HG03064 (cell line): ENCODE results near the gene ZNF71.
"Not testable (repeated sequence)": the region's sequence is repeated elsewhere in the genome, so short reads cannot be mapped to it uniquely, and the experiment has no call there.

Source experiments
- ATAC-seq: cut with Tn5 transposase; IDR thresholded peaks from one replicate; pipeline ENCODE4 v1.9.1; 2021; ENCODE audit warnings: low read depth; ENCODE audit not compliant: unreplicated experiment

The ZNF71 gene

DNA sequence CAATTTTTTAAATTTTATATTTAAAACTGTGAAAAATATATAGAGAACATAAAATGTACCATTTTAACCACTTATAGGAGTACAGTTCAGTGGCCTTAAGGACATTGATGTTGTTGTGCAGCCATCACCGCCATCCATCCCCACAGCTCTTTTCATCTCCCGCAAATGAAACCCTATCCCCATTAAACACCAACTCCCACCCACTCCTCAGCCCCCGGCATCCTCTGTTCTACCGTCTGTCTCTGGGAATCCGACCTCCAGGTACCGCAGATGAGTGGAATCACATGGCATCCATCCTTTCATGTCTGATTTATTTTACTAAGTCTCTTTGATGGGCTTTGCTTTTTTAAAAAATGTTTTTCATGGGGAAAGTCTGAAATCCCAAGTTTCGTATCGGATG, 24.0 kb downstream of the ZNF71 start:
- no peak for ATAC-seq

- ATAC-seq: no peak
Observed at GRCh38 chr19:56622374-56622773, 27.3 kb downstream of the ZNF71 start.

DNA sequence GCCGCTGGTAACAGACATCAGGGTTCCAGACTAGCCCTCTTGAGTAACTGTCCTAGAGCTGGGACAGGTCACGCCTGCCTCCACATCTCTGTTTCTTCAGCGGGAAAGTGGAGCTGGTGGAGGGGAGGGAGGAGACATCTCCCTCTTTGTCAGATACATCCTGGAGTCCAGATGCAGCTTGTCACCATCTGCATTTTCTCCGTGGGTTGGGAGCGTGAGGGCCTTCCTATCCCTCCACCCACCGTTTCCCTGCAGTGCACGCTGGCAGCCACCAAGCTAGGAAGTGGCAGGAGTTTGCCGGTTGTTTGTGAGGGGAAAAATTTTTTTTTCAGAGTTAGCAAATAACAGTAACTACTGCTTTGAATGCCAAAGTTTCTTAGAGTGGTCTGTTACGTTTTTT, 27.9 kb downstream of the ZNF71 start:
- no peak for ATAC-seq

GRCh38 chr19:56625708-56626107, 30.6 kb downstream of the ZNF71 start:
- ATAC-seq: no peak

- no peak for ATAC-seq
Observed at GRCh38 chr19:56633021-56633420, 37.9 kb downstream of the ZNF71 start.

DNA sequence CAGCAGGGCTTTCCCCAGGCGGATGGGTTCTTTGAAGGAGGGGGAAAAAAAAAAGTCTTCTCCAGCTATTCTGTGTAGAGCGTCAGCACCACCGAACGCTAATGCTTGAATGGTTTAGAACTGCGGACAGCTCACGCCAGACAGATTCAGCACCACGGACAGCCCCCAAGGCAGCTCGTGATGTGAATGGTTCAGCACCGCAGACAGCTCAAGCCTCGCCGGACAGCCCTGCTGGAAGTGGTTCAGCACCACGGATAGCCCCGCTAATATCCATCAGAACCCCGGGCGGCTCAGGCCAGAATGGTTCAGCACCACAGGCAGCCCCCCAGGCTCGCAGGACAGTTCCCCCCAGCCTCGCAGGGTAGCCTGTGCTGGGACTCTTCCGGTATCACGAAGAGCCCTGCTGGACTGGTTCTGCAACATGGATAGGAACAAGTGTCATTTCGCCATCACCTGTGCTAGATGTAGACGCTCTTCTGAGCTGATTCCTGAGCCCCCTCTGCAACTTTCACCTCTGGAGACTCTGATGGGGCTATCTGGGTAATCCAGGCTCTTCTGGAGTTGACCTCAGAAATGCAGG, 43.0 kb downstream of the ZNF71 start:
- no peak for ATAC-seq

- no peak for ATAC-seq
Observed at GRCh38 chr19:56639217-56639616, 44.1 kb downstream of the ZNF71 start.

GRCh38 chr19:56642711-56643459, 47.8 kb downstream of the ZNF71 start, which contains the start of gene SMIM17:
SMIM17 (plus strand) TSS chr19:56643159; CDS start chr19:56645668, 2,509 bp downstream.
- ATAC-seq: no peak

DNA sequence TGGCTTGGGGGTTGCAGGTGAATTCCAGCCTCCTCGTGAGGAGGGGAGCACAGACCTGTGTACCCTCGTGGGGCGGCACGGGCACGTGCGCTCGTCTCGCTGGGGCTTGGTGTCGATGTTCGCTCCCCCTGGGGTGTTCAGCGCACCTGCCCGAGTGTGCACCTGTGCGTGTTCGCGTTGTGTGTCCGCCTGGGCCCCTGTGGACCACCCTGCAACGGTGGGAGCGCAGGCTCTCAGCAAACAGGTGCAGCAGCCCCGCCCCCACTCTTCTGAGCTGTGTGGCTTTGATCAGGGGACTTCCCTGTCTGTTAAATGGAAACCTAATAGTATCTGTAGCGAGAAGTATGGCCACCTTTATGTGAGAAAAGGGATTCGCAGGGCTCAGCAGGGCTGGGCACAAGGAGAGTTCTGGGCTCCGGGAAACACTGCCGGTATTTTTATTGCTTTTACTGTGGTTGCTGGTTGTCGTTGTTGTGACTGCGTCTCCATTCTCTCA, 48.4 kb downstream of the ZNF71 start:
- no peak for ATAC-seq

DNA sequence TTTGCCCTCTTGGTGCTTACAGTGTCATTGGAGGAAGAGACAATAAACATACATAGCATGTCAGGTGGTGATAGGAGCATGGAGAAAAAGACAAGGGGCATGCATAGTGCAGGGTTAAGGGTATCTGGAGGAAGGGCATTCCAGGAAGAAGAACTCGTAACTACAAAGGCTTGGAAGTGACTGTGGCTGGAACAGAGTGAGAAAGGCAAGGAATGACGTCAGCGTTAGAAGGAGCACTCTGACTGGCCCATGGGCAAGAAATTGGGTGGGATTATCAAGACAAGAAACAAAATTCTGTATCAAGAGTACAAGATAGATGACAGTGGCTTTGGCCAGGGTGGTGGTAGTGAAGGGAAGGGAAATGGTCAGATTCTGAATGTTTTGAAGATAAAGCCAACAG, 59.0 kb downstream of the ZNF71 start:
- ATAC-seq: no peak

DNA sequence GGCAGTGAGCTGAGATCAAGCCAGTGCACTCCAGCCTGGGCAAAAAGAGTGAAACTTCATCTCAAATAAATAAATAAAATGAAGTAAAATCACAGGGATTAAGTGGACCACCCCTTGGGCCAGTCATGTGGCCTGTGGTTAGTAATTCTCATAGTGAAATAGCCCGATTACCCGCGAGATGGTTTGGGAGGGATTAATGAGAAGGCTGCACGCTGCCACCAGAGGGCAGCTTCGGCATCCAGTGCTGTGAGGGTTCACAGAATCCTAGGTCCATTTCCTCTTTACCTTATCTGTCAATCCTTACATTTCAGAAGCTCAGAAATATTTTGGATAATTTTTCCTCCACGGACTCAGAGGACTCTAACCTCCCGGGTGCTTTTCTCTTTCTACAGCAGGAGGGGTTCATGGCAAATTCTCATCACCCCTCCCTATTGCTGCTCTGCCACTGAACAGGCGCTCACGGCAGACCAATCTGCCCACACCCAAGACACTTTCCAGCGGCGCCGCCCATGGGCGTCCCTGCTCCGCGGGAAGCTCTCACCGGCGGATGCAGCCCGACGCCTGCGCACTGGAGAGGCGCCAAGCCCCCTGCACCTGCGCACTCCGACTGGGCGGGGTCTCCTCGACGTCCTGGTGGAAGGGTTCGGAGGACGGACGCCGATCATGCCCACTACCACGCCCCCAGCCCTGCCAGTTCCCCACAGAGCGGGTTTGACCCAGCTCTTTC, 65.4 kb downstream of the ZNF71 start:
- no peak for ATAC-seq

DNA sequence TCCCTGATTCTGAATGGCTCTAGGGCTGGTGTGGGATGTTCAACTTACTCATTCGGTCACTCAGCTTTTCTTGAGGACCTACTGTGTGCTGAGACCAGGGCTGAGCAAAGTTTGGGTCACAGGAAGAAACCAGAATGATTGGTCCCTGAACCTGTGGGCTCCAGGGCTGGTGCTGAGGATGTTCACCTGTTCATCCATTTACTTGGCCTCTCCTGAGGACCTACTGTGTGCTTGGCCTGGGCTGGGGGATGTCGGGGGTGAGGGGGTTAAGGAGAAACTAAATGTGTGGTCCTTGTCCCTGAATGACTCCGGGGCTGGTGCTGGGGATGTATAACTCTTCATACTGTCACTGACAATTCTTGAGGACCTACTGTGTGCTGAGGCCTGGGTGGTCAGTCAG, 66.1 kb downstream of the ZNF71 start:
- no peak for ATAC-seq

- ATAC-seq: no peak
Observed at GRCh38 chr19:56663931-56664500, 68.9 kb downstream of the ZNF71 start.

- no peak for ATAC-seq
Observed at GRCh38 chr19:56664511-56664910, 69.4 kb downstream of the ZNF71 start.

DNA sequence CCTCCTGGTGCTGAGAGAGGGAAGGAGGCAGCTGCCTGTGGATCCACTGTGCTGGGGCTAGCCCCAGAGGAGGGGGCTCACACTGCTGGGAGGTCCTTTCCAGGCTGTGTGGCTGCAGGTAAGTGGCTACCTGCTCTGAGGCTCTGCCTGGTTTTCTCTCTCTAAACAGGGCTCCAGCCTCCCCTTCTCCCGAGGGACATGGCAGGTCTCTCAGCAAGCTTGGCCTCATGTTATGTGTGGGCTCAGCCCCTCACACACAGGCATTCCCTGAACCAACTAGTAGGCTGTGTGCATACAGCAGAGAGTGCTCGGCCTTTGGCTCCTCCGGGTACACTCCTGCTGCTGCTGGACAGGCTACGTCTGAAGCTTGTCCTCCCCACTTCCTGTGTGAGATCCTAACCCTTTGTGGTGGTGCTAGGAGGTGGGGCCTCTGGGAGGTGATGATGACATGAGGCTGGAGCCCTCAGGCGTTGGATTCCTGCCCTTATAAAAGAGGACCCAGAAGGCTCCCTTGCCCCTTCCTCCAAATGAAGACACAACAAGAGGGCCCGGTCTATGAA, 72.3 kb downstream of the ZNF71 start:
- ATAC-seq: no peak

- ATAC-seq: no peak
Observed at GRCh38 chr19:56668676-56669075, 73.6 kb downstream of the ZNF71 start.

- no peak for ATAC-seq
Observed at GRCh38 chr19:56670401-56670960, 75.4 kb downstream of the ZNF71 start.

GRCh38 chr19:56670961-56671612, 76.0 kb downstream of the ZNF71 start:
- no peak for ATAC-seq

GRCh38 chr19:56671613-56671994, 76.5 kb downstream of the ZNF71 start, which contains the start of gene ZNF835:
ZNF835 (minus strand) TSS chr19:56671757; CDS start chr19:56665198, 6,559 bp downstream.
- ATAC-seq: no peak

- not testable (repeated sequence) for ATAC-seq
Observed at GRCh38 chr19:56672610-56673009, 77.5 kb downstream of the ZNF71 start.
